ENCODE measurements around the gene ANKRD62.
"Not testable (repeated sequence)": the region's sequence is repeated elsewhere in the genome, so short reads cannot be mapped to it uniquely, and the experiment has no call there.

ANKRD62 gene

DNA sequence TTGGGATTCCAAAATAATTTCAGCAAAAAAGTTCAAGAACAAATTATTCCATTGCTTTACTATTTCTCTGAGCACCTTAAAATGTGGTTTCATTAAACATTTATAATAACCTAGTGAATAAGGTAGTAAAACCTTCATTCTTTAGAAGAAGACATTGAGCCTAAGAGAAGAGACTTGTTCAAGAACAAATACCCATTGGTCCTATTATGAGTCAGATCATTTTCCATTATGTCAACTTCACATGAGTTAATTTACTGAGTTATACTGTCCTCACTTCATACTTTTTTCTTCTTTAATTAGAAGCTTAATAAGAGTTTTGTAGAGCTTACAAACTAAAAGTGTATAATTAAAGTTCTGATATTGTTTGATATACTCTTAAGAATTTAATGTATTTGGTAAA is 5.5 kb downstream of the ANKRD62 start:
- no peak for DNase-seq (ENCODE audit: low read depth)

- no peak for DNase-seq (ENCODE audit: low read depth)
Measured at GRCh38 chr18:12101266-12101665, 7.6 kb downstream of the ANKRD62 start.

DNA sequence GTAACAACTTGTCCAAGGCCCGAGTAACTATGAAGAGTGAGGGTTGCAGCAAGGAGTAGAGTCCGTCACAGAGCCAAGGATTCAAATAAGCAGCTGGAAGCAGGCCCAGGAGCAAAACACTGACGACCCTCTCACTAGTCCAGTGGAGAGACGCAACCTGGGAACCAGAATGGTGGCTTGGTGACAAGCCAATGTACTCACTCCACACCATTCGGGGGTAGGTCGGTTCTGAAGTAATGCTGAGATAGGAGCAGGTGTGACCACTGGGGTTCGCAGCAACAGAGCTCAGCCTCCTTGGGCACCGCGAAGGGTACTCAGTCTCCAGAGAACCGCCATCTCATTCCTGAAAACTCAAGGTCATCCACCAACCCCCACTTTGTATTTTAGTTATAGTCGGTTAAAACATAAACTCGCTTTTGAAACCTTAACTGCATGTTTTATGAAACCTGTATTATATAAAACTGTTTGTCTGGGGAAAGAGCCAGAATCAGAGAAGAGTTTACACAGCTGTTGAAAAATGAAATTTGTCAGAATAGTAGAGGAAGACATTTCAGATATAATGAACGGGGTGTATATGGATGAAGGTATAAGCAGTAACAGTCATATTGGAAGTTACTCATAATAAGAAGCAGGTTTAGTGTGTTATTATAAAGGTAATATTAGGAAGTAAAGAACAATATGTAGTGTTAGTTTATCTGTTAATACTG is 8.6 kb downstream of the ANKRD62 start:
- no peak for DNase-seq (ENCODE audit: low read depth)

- no peak for DNase-seq (ENCODE audit: low read depth)
Measured at GRCh38 chr18:12106471-12106870, 12.8 kb downstream of the ANKRD62 start.

DNA sequence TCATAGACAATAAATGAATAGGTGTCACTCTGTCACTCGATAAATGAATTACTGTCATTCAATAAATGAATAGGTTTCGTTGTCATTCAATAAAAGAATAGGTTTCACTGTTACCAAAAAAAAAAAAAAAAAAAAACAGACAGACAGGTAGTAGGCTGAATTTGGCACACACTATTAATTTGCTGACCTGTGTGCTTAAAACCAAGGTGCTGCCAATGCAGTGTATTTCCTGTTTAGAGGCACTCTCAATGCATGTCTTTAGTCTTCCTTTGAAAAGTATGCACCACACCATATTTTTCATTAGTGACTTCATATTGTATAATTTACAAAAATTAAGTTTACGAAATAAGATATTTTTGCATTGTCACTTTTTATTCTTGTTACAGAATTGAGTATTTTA is 16.2 kb downstream of the ANKRD62 start:
- no peak for DNase-seq (ENCODE audit: low read depth)

DNA sequence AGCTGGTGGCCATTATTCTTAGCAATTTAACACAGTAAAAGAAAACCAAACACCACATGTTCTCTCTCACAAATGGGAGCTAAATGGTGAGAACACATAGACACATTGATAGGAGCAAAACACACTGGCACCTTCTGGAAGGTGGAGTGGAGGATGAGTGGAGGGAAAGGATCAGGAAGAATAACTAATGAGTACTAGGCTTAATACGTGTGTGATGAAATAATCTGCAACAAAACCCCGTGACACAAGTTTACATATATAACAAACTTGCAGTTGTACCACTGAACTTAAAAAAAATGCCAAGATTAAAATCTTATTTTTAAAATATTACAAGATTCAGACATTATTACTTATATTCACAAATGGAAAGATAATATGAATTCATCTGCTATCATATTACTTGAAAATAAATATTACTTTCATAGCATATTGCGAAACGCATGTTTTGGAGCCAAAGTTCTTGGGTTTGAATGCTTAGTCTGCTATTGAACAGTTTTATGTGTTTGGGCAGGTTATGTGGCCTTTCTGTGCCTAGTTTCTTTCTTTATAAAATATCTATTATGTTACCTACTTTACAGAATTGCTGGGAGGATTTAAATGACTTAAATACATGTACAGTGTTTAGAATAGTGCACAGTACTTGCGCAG is 20.5 kb downstream of the ANKRD62 start:
- DNase-seq (ENCODE audit: low read depth) = no peak

GRCh38 chr18:12119358-12119757 is 25.7 kb downstream of the ANKRD62 start:
- no peak for DNase-seq (ENCODE audit: low read depth)

DNA sequence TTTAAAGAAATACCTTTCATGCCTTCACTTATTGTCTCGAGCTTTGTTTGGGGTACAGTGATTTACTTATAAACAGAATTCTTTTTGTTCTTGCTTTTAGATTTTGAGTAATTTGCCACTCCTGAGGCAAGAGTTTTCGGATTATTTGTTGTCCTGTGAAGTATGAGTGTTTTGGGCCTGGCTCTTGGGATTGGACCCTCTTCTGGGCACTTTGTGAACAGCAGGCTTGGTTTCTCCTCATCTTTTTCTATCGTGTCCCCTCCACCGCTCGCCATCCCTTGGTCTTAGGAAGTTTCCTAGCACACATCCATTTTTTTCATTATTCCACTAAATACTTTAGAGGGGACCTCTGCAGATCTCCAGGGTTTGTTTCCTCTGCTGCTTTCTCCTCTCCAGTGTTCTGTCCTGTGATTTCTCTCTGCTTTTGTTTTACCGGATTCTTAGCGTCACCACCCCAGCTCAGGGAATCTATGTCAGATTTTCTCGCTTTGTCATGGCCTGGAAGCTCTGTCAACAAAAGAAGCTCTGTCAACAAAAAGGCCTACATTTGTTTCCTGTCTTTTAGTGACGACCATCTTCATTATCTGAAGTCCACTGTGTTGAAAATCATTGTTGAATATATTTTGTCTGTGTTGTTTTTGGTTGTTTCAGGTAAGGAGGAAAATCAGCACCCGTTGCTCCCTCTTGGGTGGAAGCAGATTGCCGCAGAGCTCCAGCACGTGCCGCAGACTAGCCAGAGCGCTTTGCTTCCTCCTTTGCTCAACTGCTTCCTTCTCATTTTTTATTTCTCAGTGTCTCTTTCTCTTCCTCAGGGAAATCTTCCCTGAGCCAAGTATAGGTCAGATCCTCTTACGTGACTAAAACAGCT is 27.8 kb downstream of the ANKRD62 start:
- no peak for DNase-seq (ENCODE audit: low read depth)

DNA sequence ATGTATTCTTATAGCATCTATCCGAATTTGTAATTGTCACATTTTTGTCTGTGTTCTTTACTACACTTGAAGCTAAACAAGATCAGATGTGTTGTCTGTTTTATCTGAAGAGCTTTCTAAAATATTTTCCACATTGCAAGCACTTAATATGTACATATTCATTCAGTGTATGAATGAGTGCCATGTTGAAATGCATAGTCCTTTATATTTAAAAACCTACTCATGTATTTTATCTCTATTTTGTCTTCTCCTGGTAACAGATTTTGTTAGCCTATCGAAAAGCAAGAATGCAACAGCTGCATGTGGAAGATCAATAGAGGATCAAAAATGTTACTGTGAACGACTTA is 28.4 kb downstream of the ANKRD62 start:
- not testable (repeated sequence) for DNase-seq (ENCODE audit: low read depth)

DNA sequence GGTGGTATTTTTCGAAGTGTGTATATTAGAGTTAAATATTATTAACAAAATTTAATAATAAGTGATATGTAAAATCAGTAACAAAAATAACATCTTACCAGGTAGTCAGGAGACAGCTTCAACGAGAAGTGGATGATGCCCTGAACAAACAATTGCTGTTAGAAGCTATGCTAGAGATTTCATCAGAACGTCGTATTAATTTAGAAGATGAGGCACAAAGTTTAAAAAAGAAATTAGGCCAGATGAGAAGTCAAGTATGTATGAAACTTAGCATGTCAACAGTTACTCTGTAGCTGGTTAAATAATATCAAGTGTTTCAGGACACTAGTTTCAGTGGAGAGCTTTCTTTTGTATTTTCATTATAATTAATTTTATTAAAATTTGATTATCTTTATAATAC is 34.0 kb downstream of the ANKRD62 start:
- DNase-seq (ENCODE audit: low read depth) = not testable (repeated sequence)

- not testable (repeated sequence) for DNase-seq (ENCODE audit: low read depth)
Measured at GRCh38 chr18:12138831-12139230, 45.2 kb downstream of the ANKRD62 start.

GRCh38 chr18:12140866-12141265 is 47.2 kb downstream of the ANKRD62 start:
- not testable (repeated sequence) for DNase-seq (ENCODE audit: low read depth)

- not testable (repeated sequence) for DNase-seq (ENCODE audit: low read depth)
Measured at GRCh38 chr18:12141778-12142177, 48.1 kb downstream of the ANKRD62 start.

GRCh38 chr18:12149431-12149830 is 55.8 kb downstream of the ANKRD62 start:
- not testable (repeated sequence) for DNase-seq (ENCODE audit: low read depth)

DNA sequence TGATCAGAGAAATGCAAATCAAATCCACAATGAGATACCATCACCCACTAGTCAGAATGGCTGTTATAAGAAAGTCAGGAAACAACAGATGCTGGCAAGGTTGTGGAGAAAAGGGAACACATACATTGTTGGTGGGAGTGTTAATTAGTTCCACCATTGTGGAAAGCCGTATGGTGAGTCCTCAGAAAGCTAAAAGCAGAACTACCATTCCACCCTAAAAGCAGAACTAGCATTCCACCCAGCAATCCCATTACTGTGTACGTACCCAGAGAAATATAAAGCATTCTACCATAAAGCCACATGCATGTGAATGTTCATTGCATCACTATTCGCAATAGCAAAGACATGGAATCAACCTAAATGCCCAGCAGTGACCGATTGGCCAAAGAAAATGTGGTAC is 60.7 kb downstream of the ANKRD62 start:
- no peak for DNase-seq (ENCODE audit: low read depth)

- no peak for DNase-seq (ENCODE audit: low read depth)
Measured at GRCh38 chr18:12155996-12156395, 62.4 kb downstream of the ANKRD62 start.

DNA sequence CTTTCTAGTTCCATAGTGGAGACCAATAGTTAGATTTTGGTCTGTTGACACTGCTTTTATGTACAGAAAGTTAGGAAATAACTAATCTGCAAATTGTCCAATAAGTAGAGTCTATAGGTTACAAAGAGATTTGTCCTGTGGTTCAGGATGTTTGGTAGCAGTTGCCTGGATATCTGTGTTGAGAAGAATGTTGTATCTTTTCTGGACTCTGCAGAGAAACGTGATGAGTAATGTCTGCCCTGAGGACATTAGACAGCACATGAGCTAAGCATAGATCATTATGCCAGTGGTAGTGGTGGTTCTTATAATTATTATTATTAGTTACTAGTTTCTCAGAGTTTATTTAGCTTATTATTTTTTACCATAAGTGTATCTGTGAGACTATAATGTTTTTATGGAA is 65.8 kb downstream of the ANKRD62 start:
- no peak for DNase-seq (ENCODE audit: low read depth)

GRCh38 chr18:12162786-12163185 is 69.1 kb downstream of the ANKRD62 start:
- DNase-seq (ENCODE audit: low read depth) = no peak

- no peak for DNase-seq (ENCODE audit: low read depth)
Measured at GRCh38 chr18:12165038-12165768, 71.6 kb downstream of the ANKRD62 start.
